Sigmoid colon (tissue), 4 donors: ENCODE results near the gene TTC31.

ENCODE experiments used
- POLR2A ChIP-seq, 2 donors: fragments of 450-650 bp; IDR thresholded peaks; one replicate each; pipeline ENCODE4 v1.6.1; 2016; ENCODE audit warnings: antibody characterized with exemption in 2 of 2, mild to moderate bottlenecking in 2 of 2, moderate library complexity in 2 of 2
- POLR2AphosphoS5 ChIP-seq, 4 donors: sonication (generic); formaldehyde crosslinking; IDR thresholded peaks; one replicate each; pipeline ENCODE4 v1.6.1; 2017; ENCODE audit warnings: antibody characterized with exemption in 4 of 4
- TF ChIP-seq, protein P1 (sequence below), 4 experiments: fragments of 450-650 bp in 3 of 4; fragments of 200-600 bp in 1 of 4; IDR thresholded peaks; one replicate each; pipeline ENCODE4 v1.5.1; 2016 to 2019; ENCODE audit warnings: antibody characterized with exemption in 4 of 4, mild to moderate bottlenecking in 3 of 4, moderate library complexity in 2 of 4

DNA sequence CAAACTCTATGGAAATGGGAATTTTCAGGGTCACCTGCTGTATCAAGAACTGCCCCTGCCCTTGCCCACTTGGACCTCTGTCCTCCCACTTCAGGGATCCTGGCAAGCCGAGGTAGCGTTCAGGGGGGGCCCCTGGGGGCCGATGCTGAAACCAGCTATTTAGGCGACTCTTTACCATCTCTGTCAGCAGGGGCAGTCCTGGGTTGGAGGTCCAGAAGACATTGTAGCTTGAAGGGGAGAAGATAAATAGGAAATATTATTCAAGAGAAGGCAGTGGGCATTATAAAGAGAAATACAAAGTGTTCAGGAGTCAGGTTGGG is 20.1 kb upstream of the TTC31 start:
- TF ChIP-seq POLR2A (IDR thresholded peaks at IDR 0.05) (no peak), POLR2AphosphoS5 (IDR thresholded peaks at IDR 0.05) (no peak)
- TF ChIP-seq, protein P1, sequence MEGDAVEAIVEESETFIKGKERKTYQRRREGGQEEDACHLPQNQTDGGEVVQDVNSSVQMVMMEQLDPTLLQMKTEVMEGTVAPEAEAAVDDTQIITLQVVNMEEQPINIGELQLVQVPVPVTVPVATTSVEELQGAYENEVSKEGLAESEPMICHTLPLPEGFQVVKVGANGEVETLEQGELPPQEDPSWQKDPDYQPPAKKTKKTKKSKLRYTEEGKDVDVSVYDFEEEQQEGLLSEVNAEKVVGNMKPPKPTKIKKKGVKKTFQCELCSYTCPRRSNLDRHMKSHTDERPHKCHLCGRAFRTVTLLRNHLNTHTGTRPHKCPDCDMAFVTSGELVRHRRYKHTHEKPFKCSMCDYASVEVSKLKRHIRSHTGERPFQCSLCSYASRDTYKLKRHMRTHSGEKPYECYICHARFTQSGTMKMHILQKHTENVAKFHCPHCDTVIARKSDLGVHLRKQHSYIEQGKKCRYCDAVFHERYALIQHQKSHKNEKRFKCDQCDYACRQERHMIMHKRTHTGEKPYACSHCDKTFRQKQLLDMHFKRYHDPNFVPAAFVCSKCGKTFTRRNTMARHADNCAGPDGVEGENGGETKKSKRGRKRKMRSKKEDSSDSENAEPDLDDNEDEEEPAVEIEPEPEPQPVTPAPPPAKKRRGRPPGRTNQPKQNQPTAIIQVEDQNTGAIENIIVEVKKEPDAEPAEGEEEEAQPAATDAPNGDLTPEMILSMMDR (IDR thresholded peaks at IDR 0.05): no peak
